HCT116 (cell line): ENCODE results near the gene TRAF2. TPM values are rescaled to one million over a fixed set of nuclear protein-coding genes. Genes with fewer than 3 reads are reported as not detected.
A peak's percentile ranks its signal among the peaks of the same experiment; 100 is the strongest.

Experiments used
- ATF3 ChIP-seq: IDR thresholded peaks from 2 replicates; pipeline ENCODE4 v1.6.1; 2012
- CBX3 ChIP-seq: IDR thresholded peaks from 2 replicates; pipeline ENCODE4 v1.6.1; 2012; ENCODE audit warnings: low read depth
- CEBPB ChIP-seq: IDR thresholded peaks from 2 replicates; pipeline ENCODE4 v1.6.1; 2012; ENCODE audit warnings: low read depth
- EGR1 ChIP-seq: IDR thresholded peaks from 2 replicates; pipeline ENCODE4 v1.6.1; 2012; ENCODE audit warnings: low read depth
- EZH2 ChIP-seq: fragments of 200-600 bp; sonication (generic); IDR thresholded peaks from 2 replicates; pipeline ENCODE4 v1.6.1; 2017; ENCODE audit warnings: antibody characterized with exemption, mixed run types
- FOSL1 ChIP-seq: IDR thresholded peaks from 2 replicates; pipeline ENCODE4 v1.6.1; 2012; ENCODE audit warnings: low read depth
- JUND ChIP-seq: IDR thresholded peaks from 2 replicates; pipeline ENCODE4 v1.6.1; 2012
- POLR2A ChIP-seq: IDR thresholded peaks from 2 replicates; pipeline ENCODE4 v1.7.0; 2011; ENCODE audit warnings: borderline replicate concordance; ENCODE audit not compliant: insufficient read depth, insufficient read length; ENCODE audit errors: extremely low read depth
- POLR2AphosphoS5 ChIP-seq: IDR thresholded peaks from 2 replicates; pipeline ENCODE4 v1.6.1; 2011; ENCODE audit warnings: mild to moderate bottlenecking, low read depth, low read length, moderate library complexity
- RAD21 ChIP-seq: IDR thresholded peaks from 2 replicates; pipeline ENCODE4 v1.6.1; 2012; ENCODE audit warnings: low read depth, mild to moderate bottlenecking
- SP1 ChIP-seq: IDR thresholded peaks from 2 replicates; pipeline ENCODE4 v1.6.1; 2012; ENCODE audit warnings: low read depth
- SRF ChIP-seq: IDR thresholded peaks from 2 replicates; pipeline ENCODE4 v1.6.1; 2012; ENCODE audit warnings: low read depth
- YY1 ChIP-seq: IDR thresholded peaks from 2 replicates; pipeline ENCODE4 v1.6.1; 2011; ENCODE audit warnings: low read length, low read depth, moderate library complexity, mild to moderate bottlenecking; ENCODE audit not compliant: insufficient replicate concordance; ENCODE audit errors: extremely low read depth
- ZBTB33 ChIP-seq: IDR thresholded peaks from 2 replicates; pipeline ENCODE4 v1.6.1; 2011; ENCODE audit warnings: mild to moderate bottlenecking, low read length, moderate library complexity; ENCODE audit not compliant: insufficient replicate concordance; ENCODE audit errors: extremely low read depth
- ZFX ChIP-seq: fragments of 450-650 bp; IDR thresholded peaks from 2 replicates; pipeline ENCODE4 v1.6.1; 2017
- ZNF274 ChIP-seq: fragments of 200-500 bp; sonication (Bioruptor generic); IDR thresholded peaks from 2 replicates; pipeline ENCODE4 v1.6.1; 2014; ENCODE audit warnings: mild to moderate bottlenecking, low read depth, low read length, inconsistent platforms
- total RNA-seq: library from RNA; stranded (reverse); gene quantifications from one replicate; pipeline ENCODE4 v1.2.1, GENCODE V29; 2021; ENCODE audit not compliant: unreplicated experiment

TRAF2 gene
- total RNA-seq, 1 experiment from 2014 or later, result 28.4 TPM

GRCh38 chr9:136949817-136950655, 63.7 kb downstream of the TRAF2 start (continued):
- TF ChIP-seq POLR2AphosphoS5 (peak; percentile 84), SP1 (no peak), ZFX (peak; percentile 61), EGR1 (no peak), YY1 (peak; percentile 55), CEBPB (no peak), ATF3 (no peak), JUND (no peak), CBX3 (no peak), ZNF274 (no peak), RAD21 (no peak), POLR2A (peak; percentile 60), SRF (no peak), FOSL1 (no peak), ZBTB33 (peak; percentile 49), EZH2 (no peak)
